C4-2B (cell line): Measurements from ENCODE around the gene REV1.

Source experiments
- H3K27ac ChIP-seq: fragments of 450-650 bp; 2 replicates; pipeline ENCODE4 v1.5.1; 2017
- ZFX ChIP-seq: fragments of 450-650 bp; IDR thresholded peaks from 2 replicates; pipeline ENCODE4 v1.6.1; 2017
- TF ChIP-seq, protein P1 (sequence below): fragments of 450-650 bp; conservative IDR thresholded peaks from 2 replicates; pipeline ENCODE4 v1.5.1; 2017; ENCODE audit warnings: mild to moderate bottlenecking

Gene REV1

DNA sequence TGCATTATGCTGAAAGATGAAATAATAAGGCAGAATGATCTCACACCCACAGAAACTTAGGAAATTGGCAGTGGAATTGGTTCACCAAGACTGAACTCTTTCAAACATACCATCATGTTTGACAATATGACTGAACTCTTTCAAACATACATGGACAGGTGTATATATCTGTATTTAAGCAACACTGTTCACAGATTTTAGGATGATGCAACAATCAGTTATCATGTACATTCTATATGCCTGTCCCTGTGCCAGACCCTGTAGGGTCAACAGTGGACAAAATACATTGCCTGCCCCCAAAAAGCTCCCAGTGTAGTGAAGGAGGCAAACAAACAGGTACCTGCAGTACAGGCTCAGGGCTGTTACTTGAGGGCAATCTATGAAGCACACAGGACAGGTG is 2.9 kb upstream of the REV1 start:
- no peak overlapping the region for H3K27ac ChIP-seq
- TF ChIP-seq, protein P1, sequence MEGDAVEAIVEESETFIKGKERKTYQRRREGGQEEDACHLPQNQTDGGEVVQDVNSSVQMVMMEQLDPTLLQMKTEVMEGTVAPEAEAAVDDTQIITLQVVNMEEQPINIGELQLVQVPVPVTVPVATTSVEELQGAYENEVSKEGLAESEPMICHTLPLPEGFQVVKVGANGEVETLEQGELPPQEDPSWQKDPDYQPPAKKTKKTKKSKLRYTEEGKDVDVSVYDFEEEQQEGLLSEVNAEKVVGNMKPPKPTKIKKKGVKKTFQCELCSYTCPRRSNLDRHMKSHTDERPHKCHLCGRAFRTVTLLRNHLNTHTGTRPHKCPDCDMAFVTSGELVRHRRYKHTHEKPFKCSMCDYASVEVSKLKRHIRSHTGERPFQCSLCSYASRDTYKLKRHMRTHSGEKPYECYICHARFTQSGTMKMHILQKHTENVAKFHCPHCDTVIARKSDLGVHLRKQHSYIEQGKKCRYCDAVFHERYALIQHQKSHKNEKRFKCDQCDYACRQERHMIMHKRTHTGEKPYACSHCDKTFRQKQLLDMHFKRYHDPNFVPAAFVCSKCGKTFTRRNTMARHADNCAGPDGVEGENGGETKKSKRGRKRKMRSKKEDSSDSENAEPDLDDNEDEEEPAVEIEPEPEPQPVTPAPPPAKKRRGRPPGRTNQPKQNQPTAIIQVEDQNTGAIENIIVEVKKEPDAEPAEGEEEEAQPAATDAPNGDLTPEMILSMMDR, result no peak
- TF ChIP-seq ZFX, result no peak

- peak overlapping the region; percentile 99 for H3K27ac ChIP-seq
Observed at GRCh38 chr2:99490623-99491461, 1.0 kb upstream of the REV1 start.

DNA sequence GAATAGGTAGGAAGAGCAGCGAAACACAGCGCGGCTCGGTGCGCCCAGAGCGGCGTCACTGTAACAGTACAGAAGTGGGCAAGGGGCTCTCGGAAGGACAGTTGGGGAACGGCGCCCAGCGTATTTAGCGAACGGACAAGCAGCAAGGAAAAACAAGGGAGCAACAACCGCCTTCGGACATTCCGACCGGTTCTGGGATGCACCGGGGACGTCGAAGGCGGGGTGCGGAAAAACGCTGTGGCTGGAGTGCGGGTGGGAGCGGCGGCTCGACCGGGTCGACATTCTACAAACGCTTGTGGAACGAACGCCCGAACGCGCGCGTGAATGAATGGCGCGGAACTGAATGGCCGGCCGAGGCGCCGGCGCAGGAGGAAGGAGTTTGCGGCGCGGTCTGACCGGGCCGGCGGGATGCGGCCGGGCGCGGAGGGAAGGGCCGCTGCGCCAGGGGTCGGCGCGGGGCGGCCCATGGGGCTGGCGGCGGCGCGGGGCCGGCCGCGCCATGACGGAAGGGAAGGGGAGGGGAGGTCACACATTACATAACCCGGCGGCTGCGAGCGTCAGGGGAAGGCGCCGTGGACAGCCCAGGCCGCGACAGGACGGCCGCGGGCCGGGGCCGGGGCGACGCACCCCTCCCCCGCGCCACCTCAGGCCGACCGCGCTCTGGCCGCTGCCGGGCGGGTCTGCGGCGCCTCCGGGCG is 605 bp downstream of the REV1 start:
- peak overlapping the region; percentile 99 for H3K27ac ChIP-seq
- TF ChIP-seq ZFX, result peak; percentile 77
- TF ChIP-seq, protein P1, result no peak

More at GRCh38 chr2:99490623-99491461, 1.0 kb upstream of the REV1 start:
- TF ChIP-seq, protein P1, result peak; percentile 48
- no peak for TF ChIP-seq ZFX

- no peak for TF ChIP-seq ZFX
- H3K27ac ChIP-seq, result peak overlapping the region; percentile 99
Observed at GRCh38 chr2:99488539-99489062, 1.2 kb downstream of the REV1 start.

DNA sequence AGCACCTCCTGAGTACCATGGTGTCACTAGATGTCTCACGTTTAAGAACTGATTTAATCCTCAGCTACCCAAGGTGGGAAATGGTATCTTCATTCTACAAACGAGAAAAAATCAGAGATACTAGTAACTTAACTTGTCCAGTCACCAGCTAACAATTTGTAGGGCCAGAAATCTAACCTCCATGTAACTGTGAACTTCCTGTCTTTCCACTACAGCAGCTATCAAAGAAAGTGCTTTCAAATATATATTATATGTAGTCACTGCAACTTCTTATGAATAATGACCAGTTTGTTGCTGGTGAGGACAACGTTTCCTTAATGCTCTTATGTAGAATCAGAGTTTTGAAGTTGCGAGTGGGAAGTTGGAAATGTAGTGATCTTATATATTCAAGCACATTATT is 1.9 kb downstream of the REV1 start:
- H3K27ac ChIP-seq, result no peak overlapping the region
- TF ChIP-seq, protein P1, result no peak
- TF ChIP-seq ZFX, result no peak

GRCh38 chr2:99485824-99486223 is 4.0 kb downstream of the REV1 start:
- TF ChIP-seq, protein P1, result no peak
- no peak for TF ChIP-seq ZFX
- H3K27ac ChIP-seq, result no peak overlapping the region

DNA sequence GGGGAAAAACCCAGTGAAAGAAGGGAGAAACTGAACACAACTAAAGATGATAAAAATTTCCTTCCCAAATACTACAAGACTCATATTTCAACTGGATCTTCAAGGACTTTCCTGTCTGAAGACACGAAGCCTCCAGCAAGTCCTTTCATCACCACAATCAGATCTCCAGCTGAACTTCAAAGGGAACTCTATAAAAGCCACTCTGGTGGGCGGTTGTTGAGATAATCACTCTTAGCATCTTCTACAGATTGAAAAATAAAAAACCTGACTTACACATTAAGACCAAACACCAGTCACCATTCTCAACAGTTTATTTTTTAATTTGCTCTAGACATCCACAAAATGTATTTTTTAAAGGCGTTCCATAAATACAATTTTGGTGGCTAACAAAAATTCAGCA is 4.4 kb downstream of the REV1 start:
- TF ChIP-seq, protein P1, result no peak
- TF ChIP-seq ZFX, result no peak
- H3K27ac ChIP-seq, result no peak overlapping the region
